MG63 (cell line): ENCODE data around the gene CELA2A. TPM values are rescaled to one million over a fixed set of nuclear protein-coding genes. Genes with fewer than 3 reads are reported as not detected.
"Not testable (repeated sequence)": the region's sequence is repeated elsewhere in the genome, so short reads cannot be mapped to it uniquely, and the experiment has no call there.

Source experiments
- DNase-seq: peaks from one replicate; pipeline ENCODE4 v3.0.0-alpha.2; 2020
- H3K27me3 ChIP-seq: fragments of 250-450 bp; sonication (Bioruptor Pico); 2 replicates; pipeline ENCODE4 v1.5.1; 2020; ENCODE audit warnings: mild to moderate bottlenecking, moderate library complexity
- H3K36me3 ChIP-seq: fragments of 250-450 bp; sonication (Bioruptor Pico); 2 replicates; pipeline ENCODE4 v1.5.1; 2020; ENCODE audit warnings: mild to moderate bottlenecking, moderate library complexity
- H3K4me3 ChIP-seq: fragments of 250-450 bp; sonication (Bioruptor Pico); 2 replicates; pipeline ENCODE4 v1.5.1; 2020; ENCODE audit warnings: mild to moderate bottlenecking, moderate library complexity
- H3K9me3 ChIP-seq: fragments of 250-450 bp; sonication (Bioruptor Pico); 2 replicates; pipeline ENCODE4 v1.5.1; 2020; ENCODE audit warnings: mild to moderate bottlenecking, moderate library complexity
- total RNA-seq: library from RNA; depleted of rRNA; stranded (reverse); fragments of >200 nt; shearing (Covaris generic); gene quantifications from 2 replicates; pipeline ENCODE4 v1.2.3, GENCODE V29; 2014; ENCODE audit warnings: low replicate concordance

CELA2A gene
- total RNA-seq, 1 experiment from 2014 or later: not detected

DNA sequence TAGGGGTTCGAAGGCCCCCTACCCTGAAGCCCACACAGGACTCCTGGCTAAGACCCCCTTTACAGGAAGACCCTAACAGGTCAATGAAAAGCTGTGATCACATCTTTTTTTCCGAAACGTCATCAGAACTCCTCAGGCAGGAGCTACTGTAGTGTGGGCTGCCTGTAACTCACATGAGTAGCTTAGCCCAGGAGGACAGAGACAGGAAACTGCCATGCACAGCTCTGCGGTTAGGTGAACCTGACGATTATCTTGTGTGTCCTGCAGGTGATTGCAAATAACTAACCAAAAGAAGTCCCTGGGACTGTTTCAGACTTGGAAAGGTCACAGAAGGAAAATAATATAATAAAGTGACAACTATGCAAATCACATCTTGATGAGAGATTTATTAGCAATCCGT is 15.2 kb downstream of the CELA2A start:
- not testable (repeated sequence) for H3K36me3 ChIP-seq, H3K4me3 ChIP-seq, H3K27me3 ChIP-seq, H3K9me3 ChIP-seq, DNase-seq

DNA sequence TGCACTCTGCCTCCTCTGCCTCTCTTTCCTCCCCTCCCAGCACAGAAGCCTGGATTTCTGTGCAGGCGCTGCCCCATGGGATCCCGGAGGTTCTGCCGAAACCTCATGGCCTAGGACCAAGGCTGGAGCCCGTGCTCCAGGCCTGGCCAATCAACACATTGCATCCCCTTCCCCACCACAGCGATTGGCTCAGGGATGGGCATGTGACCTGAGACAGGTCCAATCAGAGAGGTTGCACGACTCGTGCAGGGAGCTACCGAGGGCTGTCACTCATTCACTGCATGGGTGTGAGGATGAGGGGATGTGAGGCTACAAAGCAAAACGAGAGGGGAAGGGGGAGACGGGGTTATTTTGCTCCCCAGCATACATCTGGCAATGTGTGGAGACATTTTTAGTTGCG is 16.1 kb downstream of the CELA2A start:
- no peaks in the 10 kb centered on the region for H3K36me3 ChIP-seq
- DNase-seq: no peak
- H3K9me3 ChIP-seq: no peaks in the 10 kb centered on the region
- no peak overlapping the region for H3K4me3 ChIP-seq
- no peaks in the 10 kb centered on the region for H3K27me3 ChIP-seq

DNA sequence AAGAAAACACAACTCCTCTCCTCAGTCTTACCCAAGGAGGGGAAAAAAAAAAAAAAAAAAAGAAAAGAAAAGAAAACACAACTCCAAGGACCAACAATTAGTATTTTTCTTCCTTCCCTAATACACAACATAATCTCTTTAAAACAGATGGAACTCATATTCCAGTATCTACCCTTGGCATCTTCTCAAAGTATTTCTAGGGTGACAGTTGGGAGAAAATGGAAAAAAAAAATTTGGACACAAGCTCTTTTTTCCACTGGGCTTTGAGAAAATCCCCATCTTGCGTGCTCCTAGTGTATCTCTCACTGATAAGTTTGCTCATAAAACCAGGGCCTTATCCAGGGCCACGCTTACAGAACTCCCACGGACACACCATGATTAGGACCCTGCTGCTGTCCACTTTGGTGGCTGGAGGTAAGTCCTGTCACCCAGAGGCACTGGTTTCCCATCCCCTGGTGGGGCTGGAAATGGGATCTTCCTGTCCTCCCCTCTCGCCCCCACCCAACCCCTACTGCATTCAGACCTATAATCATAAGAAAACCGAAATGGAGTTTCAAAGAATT is 19.3 kb downstream of the CELA2A start, which contains the start of gene CELA2B:
CELA2B (plus strand) TSS at position 353 of the 563 bp plus-strand sequence; CDS start at position 375, 22 bp downstream.
- Histone ChIP-seq H3K4me3 (no peak within 1 kb of the TSS), H3K9me3 (no peaks in the 10 kb centered on the region), H3K36me3 (no peaks in the 10 kb centered on the region), H3K27me3 (no peaks in the 10 kb centered on the region)
- no peak for DNase-seq

DNA sequence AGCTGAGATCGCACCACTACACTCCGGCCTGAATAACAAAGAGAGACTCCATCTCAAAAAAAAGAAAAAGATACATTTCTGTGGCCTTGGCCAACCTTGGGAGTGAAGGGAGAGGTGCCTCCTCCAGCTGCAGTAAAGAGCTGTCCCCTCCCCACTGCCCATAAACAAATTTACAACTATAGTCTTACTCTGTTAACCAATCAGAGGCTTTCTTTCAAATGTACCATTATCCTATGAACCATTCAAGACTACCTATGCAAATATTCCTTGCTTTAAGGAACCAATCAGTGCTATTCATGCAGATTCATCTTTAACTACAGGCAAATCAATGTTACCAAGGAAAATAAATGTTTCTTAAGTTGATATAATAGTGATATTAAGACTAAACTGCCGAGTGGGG is 20.4 kb downstream of the CELA2A start:
- H3K9me3 ChIP-seq: no peaks in the 10 kb centered on the region
- DNase-seq: no peak
- no peaks in the 10 kb centered on the region for H3K36me3 ChIP-seq
- H3K4me3 ChIP-seq: no peak overlapping the region
- no peaks in the 10 kb centered on the region for H3K27me3 ChIP-seq

DNA sequence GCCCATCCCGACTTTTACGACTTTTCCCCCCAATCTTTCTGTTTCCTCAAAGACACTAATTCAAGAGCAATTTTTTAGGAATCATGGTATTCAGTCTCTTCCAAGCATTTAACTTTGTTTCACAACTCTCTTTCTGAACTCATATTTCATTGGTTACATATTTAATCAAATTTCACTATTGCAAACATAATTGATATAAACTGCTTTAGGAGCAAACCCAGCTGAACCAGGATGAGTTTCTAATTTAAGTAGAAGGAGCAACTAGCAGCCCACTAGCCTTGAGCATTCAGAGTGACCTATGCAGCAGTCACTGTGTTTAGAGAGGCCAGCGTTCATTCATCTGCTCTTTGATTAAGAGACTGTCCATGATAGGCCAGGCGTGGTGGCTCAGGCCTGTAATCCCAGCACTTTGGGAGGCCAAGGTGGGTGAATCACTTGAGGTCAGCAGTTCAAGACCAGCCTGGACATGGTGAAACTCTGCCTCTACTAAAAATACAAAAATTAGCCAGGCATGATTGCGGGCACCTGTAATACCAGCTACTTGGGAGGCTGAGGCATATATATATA is 21.2 kb downstream of the CELA2A start:
- Histone ChIP-seq H3K27me3 (no peaks in the 10 kb centered on the region), H3K9me3 (no peaks in the 10 kb centered on the region), H3K36me3 (no peaks in the 10 kb centered on the region), H3K4me3 (no peak overlapping the region)
- no peak for DNase-seq

DNA sequence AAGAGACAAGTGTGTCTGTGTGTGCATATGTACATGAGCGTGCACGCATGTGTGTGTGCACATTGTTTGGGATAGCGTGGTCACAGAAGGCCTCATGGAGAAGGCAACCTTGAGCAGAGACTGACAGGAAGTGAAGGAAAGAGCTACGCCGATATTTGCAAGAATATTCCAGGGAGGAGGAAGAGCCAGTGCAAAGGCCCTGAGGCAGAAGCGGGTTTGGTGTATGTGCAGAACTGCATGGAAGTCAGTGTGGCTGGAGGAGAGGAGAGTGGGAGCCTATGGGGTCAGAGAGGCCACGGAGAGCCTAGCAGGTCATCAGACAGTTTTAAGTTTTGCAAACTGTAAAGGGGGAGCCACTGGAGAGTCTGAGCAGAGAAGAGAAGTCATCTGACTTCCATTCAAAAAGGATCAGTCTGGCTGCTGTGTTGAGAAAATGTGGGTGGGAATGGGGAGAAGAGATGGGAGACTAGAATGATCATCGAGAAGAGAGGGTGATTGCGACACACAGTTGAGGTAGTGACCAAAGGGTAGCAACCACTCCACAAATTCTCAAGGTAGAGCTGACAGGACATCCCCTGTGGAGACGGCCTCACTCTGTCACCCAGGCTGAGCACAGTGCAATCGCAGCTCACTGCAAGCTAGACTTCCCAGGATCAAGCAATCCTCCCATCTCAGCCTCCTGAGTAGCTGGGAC is 23.3 kb downstream of the CELA2A start:
- H3K9me3 ChIP-seq: no peaks in the 10 kb centered on the region
- H3K27me3 ChIP-seq: no peaks in the 10 kb centered on the region
- H3K36me3 ChIP-seq: no peaks in the 10 kb centered on the region
- H3K4me3 ChIP-seq: no peak overlapping the region
- DNase-seq: no peak

DNA sequence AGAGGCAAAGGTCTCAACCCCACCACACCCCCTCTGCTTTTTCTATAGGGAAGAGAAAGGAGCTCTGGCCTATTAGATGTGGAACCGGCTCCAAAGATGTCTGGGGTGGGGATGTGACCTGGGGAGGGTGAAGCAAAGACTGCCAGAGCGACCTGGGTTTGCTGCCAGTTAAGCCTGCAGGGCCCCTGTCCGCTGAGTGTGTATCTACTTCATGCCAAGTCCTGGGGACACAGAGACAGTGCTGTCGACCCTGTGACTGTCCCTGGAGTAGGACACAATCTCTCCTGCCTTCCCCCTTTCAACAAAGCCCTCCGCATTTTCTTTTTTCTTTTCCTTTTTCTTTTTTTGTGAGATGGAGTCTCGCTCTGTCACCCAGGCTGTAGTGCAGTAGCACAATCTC is 25.9 kb downstream of the CELA2A start:
- H3K27me3 ChIP-seq, H3K4me3 ChIP-seq, H3K36me3 ChIP-seq, H3K9me3 ChIP-seq, DNase-seq: not testable (repeated sequence)

DNA sequence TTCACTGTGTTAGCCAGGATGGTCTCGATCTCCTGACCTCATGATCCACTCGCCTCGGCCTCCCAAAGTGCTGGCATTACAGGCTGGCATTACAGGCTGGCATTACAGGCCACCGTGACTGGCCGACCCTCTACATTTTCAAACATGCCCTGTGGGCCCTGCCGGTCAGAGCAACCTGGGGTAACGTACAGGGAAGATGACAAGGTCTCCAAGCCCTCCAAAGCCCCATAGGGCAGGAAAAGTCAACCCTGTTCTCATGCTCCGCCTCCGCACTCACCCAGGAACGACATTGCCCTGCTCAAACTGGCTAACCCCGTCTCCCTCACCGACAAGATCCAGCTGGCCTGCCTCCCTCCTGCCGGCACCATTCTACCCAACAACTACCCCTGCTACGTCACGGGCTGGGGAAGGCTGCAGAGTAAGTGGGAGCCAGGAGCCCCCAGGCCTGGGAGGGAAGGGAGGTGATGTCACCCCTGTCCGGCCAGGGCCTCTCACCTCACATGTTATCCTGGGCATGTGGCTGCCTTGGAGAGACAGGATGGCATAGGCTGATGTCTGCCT is 26.5 kb downstream of the CELA2A start:
- not testable (repeated sequence) for H3K4me3 ChIP-seq, H3K27me3 ChIP-seq, H3K9me3 ChIP-seq, DNase-seq, H3K36me3 ChIP-seq

DNA sequence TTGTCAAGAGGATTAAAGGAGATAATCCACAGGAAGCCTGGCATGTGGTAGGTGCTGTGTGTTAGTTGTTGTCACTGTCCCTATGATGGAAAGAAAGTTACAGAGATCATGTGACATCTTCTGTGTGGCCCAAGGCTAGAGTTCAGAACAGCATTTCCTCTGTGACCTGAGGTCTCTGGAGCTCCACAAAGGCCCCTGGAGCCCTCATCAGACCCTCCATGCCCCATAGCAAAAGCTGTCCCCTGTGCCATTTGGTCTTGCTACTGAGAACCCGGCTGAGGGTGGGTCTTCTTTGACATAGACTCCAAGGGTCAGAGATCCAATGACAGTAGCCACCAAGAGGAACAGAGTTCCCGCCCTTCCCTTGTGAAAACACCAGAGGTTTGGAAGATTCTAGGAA is 27.4 kb downstream of the CELA2A start:
- H3K36me3 ChIP-seq: no peaks in the 10 kb centered on the region
- no peak overlapping the region for H3K4me3 ChIP-seq
- DNase-seq: no peak

DNA sequence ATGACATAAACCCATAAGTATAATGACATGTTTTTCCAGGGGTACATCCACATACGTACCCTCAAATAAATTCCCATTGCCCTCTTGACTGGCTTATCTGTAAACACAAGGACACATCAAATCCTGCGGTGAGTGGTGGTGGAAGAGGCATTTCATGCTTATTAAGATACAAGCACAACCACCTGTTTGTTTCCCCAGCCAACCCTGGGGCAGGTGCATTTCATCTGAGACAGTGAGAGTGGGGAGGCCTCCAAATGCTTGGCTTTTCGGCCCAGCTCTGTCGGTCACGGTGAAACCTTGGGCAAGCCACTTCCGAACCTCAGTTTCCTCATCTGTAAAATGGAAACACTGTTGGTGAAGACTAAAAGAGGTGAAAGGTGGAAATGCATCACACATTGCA is 27.9 kb downstream of the CELA2A start:
- not testable (repeated sequence) for DNase-seq, H3K4me3 ChIP-seq, H3K9me3 ChIP-seq, H3K36me3 ChIP-seq, H3K27me3 ChIP-seq

More for the DNA sequence above, 27.4 kb downstream of the CELA2A start:
- Histone ChIP-seq H3K27me3 (no peaks in the 10 kb centered on the region), H3K9me3 (no peaks in the 10 kb centered on the region)

DNA sequence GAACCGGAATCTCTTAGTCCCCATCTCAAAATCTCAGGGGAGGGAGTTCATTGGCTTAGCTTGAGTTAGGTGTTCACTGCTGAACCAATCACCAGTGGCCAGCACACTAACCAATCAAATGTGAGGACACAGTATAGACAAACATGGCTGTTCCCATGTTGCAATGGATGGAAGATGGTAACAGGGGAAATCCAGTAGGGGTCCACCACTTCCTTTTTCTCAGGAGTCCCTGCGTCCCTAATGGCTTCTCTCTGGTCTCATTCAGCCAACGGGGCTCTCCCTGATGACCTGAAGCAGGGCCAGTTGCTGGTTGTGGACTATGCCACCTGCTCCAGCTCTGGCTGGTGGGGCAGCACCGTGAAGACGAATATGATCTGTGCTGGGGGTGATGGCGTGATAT is 29.1 kb downstream of the CELA2A start:
- Histone ChIP-seq H3K36me3 (no peaks in the 10 kb centered on the region), H3K4me3 (no peak overlapping the region), H3K9me3 (no peaks in the 10 kb centered on the region), H3K27me3 (no peaks in the 10 kb centered on the region)
- DNase-seq: no peak

DNA sequence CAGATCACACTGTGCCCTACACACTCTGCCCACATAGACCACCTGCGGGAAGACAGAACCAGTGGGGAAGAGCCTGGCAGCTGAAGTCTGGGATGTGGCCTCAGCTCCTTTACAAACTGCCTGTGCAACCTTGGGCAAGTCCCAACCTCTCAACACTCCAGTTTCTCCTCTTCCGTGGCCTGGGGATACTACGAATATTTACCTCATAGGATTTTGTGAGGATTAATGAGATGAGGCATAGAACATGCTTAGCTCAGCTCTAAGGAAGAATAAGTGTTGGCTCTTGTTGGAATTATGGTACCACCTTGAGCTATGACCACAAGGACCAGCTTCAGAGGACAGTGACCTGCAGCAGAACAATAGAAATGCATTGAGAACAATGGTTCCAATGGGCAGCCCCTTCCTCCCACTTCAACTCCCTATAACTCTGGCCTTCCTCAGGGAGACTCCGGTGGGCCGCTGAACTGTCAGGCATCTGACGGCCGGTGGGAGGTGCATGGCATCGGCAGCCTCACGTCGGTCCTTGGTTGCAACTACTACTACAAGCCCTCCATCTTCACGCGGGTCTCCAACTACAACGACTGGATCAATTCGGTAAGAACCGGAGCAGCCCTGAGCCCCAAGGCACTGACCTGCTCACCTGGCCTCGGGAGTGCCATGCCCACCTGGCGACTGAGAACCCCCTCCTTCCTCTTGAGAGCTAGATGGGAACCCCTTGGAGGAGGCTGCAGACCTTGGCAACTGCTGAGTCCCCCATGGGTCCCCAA is 30.5 kb downstream of the CELA2A start:
- not testable (repeated sequence) for H3K27me3 ChIP-seq, H3K36me3 ChIP-seq, H3K4me3 ChIP-seq, H3K9me3 ChIP-seq, DNase-seq

DNA sequence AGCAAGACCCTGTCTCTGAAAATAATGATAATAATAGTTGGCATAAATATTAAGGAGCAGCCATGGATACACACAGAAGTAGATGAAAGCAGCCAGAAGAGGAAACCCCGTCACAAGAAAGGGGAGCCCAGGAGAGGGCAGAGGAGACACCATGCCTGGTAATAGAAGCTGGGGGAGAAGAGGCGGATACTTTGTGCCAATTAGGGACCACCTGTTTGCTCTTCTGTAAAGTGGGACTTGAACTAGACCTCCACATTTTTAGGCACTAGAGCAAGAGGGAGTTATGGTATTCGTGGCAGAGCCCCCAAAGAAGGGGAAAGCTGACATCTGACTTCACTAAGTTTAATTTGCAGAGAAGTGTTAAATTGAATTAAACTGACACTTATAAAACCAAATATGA is 31.8 kb downstream of the CELA2A start:
- no peaks in the 10 kb centered on the region for H3K27me3 ChIP-seq
- no peaks in the 10 kb centered on the region for H3K36me3 ChIP-seq
- no peak overlapping the region for H3K4me3 ChIP-seq
- H3K9me3 ChIP-seq: no peaks in the 10 kb centered on the region
- DNase-seq: no peak

DNA sequence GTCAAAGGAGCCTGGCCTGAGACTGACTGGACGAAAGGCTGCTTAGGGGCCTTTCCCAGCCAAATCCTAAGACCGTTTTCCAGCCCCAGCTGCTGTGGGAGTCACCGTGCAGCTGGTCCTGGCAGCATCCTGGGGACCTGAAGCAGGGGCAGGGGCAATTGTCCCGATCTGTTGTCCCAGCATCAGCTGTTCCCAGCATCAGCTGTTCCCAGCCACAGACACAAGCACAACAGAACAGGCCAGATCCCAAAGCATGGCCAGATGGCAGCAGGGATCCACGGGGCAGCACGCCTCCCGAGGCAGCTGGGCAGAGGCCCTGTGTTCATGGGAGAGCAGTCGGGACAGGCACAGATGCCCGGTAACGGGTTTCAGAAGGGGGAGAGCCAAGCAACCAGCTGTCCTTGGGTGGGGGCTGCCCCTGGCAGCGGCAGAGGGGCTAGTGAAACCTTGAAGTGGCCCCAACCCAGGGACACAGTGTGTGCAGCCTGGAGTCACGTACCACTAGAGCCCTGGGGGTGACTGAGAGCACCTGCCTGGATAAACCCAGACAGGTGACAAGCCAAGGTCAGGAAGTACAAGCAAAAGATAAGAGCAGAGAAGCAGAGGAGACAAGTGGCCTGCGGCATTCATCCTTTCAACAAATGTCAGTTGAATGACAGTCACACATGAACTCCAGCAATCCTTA is 32.7 kb downstream of the CELA2A start:
- H3K27me3 ChIP-seq: no peaks in the 10 kb centered on the region
- H3K36me3 ChIP-seq: no peaks in the 10 kb centered on the region
- no peaks in the 10 kb centered on the region for H3K9me3 ChIP-seq
- DNase-seq: no peak
- no peak overlapping the region for H3K4me3 ChIP-seq

DNA sequence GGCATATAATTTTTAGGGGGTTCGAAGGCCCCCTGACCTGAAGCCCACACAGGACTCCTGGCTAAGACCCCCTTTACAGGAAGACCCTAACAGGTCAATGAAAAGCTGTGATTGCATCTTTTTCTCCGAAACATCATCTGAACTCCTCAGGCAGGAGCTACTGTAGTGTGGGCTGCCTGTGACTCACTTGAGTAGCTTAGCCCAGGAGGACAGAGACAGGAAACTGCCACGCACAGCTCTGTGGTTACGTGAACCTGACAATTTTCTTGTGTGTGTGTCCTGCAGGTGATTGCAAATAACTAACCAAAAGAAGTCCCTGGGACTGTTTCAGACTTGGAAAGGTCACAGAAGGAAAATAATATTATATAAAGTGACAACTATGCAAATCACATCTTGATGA is 34.5 kb downstream of the CELA2A start:
- H3K36me3 ChIP-seq, H3K4me3 ChIP-seq, DNase-seq, H3K27me3 ChIP-seq, H3K9me3 ChIP-seq: not testable (repeated sequence)

DNA sequence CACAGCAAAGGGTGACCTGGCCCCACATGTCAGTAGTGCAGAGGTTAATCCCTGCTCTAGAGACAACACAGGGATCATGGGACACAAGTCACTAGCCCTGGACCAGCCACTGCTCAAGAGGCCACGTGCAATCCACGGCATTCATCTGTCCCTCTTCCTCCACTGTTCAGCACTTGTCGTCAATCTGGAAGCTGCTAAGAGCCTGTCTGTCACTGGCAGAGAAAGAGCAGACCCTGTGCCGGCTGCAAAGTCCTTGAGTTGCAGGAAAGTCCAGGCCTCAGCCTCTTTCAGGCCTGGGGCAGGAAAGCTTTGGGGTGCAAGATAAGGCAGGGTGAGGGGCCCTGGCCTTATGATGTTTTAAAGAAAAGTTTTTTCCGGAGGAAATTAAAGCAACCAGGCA is 36.1 kb downstream of the CELA2A start:
- Histone ChIP-seq H3K4me3 (no peak overlapping the region), H3K9me3 (no peaks in the 10 kb centered on the region), H3K36me3 (no peaks in the 10 kb centered on the region), H3K27me3 (no peaks in the 10 kb centered on the region)
- DNase-seq: no peak
